Posterior vena cava (tissue), 2 donors: ENCODE data around the gene SIK2. TPM values are rescaled to one million over a fixed set of nuclear protein-coding genes. Genes with fewer than 3 reads are reported as not detected.

Source experiments
- DNase-seq: peaks from one replicate; pipeline ENCODE4 v3.0.0-alpha.2; 2020; ENCODE audit warnings: low spot score
- intact Hi-C, 2 donors: fragments of 100-400 bp; cut with DNase I; formaldehyde crosslinking; loops; one replicate each; pipeline versions ENCODE4 v1.14.1 to v1.14.2; 2022 to 2023
- total RNA-seq, 2 donors: library from RNA; stranded (reverse); fragmentation: NEBNext Ultra II Directional; extraction: Animal tissue kit (Norgen Biotek cat#: 25700); gene quantifications; one replicate each; pipeline ENCODE4 v1.2.1, GENCODE V29; 2021
- donor health status: DM: yes; HTN: yes; CAD: no.
- donor health status: DM: yes; HTN: yes; CAD: no.

The SIK2 gene
- total RNA-seq, 2 donors from 2014 or later, result 22.7 to 26.1 TPM

GRCh38 chr11:111604392-111605009 is 2.3 kb downstream of the SIK2 start:
- intact Hi-C loops, result loop anchor here (5.0 kb wide), 1 partner anchor 173 kb away; no protein-coding TSS in a partner anchor
- no peak for DNase-seq

- no peak for DNase-seq
- intact Hi-C loops, result no loop called here
These were observed 3.4 kb downstream of the SIK2 start for GRCh38 chr11:111605681-111606080.

GRCh38 chr11:111606986-111607385 is 4.7 kb downstream of the SIK2 start:
- DNase-seq, result no peak
- intact Hi-C loops, result no loop called here

- intact Hi-C loops, result no loop called here
- DNase-seq, result no peak
These were observed 5.5 kb downstream of the SIK2 start for GRCh38 chr11:111607751-111608150.

GRCh38 chr11:111612224-111612623 is 10.0 kb downstream of the SIK2 start:
- DNase-seq, result no peak
- intact Hi-C loops, result no loop called here

- intact Hi-C loops, result no loop called here
- DNase-seq, result no peak
These were observed 15.0 kb downstream of the SIK2 start for GRCh38 chr11:111617286-111617685.

- intact Hi-C loops, result no loop called here
- no peak for DNase-seq
These were observed 18.3 kb downstream of the SIK2 start for GRCh38 chr11:111620518-111620917.

- DNase-seq, result no peak
- intact Hi-C loops, result no loop called here
These were observed 21.3 kb downstream of the SIK2 start for GRCh38 chr11:111623527-111624030.

- no peak for DNase-seq
- intact Hi-C loops, result no loop called here
These were observed 22.4 kb downstream of the SIK2 start for GRCh38 chr11:111624608-111625007.

- DNase-seq, result no peak
- intact Hi-C loops, result no loop called here
These were observed 25.3 kb downstream of the SIK2 start for GRCh38 chr11:111627591-111627990.

- no peak for DNase-seq
- intact Hi-C loops, result no loop called here
These were observed 27.2 kb downstream of the SIK2 start for GRCh38 chr11:111629499-111629898.

GRCh38 chr11:111631024-111631665 is 28.9 kb downstream of the SIK2 start:
- intact Hi-C loops, result no loop called here
- no peak for DNase-seq

- intact Hi-C loops, result no loop called here
- DNase-seq, result no peak
These were observed 29.4 kb downstream of the SIK2 start for GRCh38 chr11:111631666-111632039.

- DNase-seq, result no peak
- intact Hi-C loops, result no loop called here
These were observed 30.4 kb downstream of the SIK2 start for GRCh38 chr11:111632516-111633220.

GRCh38 chr11:111633248-111633647 is 31.0 kb downstream of the SIK2 start:
- intact Hi-C loops, result no loop called here
- DNase-seq, result no peak

- intact Hi-C loops, result no loop called here
- no peak for DNase-seq
These were observed 31.6 kb downstream of the SIK2 start for GRCh38 chr11:111633756-111634362.

- no peak for DNase-seq
- intact Hi-C loops, result no loop called here
These were observed 32.9 kb downstream of the SIK2 start for GRCh38 chr11:111634981-111635705.

GRCh38 chr11:111635706-111636045 is 33.4 kb downstream of the SIK2 start:
- intact Hi-C loops, result no loop called here

GRCh38 chr11:111637885-111638284 is 35.6 kb downstream of the SIK2 start:
- intact Hi-C loops, result no loop called here
- DNase-seq, result no peak

More at GRCh38 chr11:111635706-111636045, 33.4 kb downstream of the SIK2 start:
- no peak for DNase-seq
